ENCODE results near the gene RARB. TPM values are rescaled to one million over a fixed set of nuclear protein-coding genes. Genes with fewer than 3 reads are reported as not detected.

RARB gene
- total and polyA plus RNA-seq, 2 of the 13 experiments (the other 11 are each of a cell fraction or from before 2014, with no cell fraction given) = 0.16 TPM; not detected in 1

DNA sequence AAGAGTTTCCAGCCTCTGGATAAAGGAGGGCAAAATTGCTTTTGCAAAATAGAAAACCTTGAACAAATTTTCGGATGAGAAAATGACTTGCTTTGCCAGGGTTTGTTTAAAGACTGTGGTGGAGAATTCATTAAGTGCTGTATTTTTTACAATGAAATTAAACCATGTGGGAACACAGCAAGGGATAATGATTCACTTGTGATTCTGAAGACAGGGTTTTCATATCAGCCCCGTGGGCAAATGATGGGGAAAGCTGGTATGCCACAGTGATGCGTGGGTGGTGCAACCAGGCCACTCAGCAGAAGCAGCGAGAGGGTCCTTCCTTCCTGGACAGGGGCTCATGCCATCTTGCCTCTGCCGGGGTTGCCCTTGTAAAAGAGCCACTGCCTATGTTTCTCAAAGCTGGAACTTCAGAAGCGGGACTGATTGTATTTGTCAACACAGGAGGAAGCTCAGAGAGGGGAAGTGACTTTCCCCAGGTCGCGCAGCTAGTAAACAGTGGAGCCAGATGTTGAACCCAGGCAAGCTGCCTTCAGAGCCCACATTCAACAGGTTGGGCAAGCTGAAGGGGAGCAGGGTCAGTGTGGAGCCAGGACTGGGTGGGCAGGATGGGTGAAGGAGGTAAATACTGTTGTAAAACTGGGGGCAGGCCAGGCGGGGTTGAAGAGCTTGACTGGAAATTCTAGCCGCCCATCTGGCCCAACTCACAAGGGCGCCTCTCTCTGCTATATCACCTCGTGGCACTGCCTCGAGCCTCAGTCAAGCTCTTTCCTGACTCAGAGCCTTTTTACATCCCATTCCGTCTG is 157.5 kb downstream of the RARB start:
- Histone ChIP-seq H3K27ac (ENCODE audit: extremely low read length, insufficient read depth, low read length) (no peak overlapping the region), H3K4me2 (ENCODE audit: low read depth, low read length) (no peak overlapping the region), H2AFZ (ENCODE audit: low read length) (no peak overlapping the region), H3K9ac (ENCODE audit: insufficient read depth, low read depth, low read length) (no peak overlapping the region), H3K79me2 (ENCODE audit: insufficient read depth, low read length) (no peaks in the 10 kb centered on the region), H3K4me1 (ENCODE audit: insufficient read depth, low read length) (peaks cover 25% of the 10 kb centered on the region), H3K9me3 (ENCODE audit: low read length) (no peaks in the 10 kb centered on the region), H4K20me1 (ENCODE audit: insufficient read depth, low read length) (no peaks in the 10 kb centered on the region), H3K27me3 (ENCODE audit: control insufficient read depth in 1 of 2, insufficient read depth in 2 of 2, low read length in 2 of 2) (no peaks in the 10 kb centered on the region), H3K36me3 (replicated peaks in 1 of 2; ENCODE audit: control insufficient read depth in 1 of 2, insufficient read depth in 2 of 2, low read length in 2 of 2) (no peaks in the 10 kb centered on the region), H3K4me3 (replicated peaks in 1 of 3; ENCODE audit: insufficient read depth in 1 of 3, low read depth in 2 of 3, low read length in 3 of 3) (no peak overlapping the region)
- TF ChIP-seq, protein P1, sequence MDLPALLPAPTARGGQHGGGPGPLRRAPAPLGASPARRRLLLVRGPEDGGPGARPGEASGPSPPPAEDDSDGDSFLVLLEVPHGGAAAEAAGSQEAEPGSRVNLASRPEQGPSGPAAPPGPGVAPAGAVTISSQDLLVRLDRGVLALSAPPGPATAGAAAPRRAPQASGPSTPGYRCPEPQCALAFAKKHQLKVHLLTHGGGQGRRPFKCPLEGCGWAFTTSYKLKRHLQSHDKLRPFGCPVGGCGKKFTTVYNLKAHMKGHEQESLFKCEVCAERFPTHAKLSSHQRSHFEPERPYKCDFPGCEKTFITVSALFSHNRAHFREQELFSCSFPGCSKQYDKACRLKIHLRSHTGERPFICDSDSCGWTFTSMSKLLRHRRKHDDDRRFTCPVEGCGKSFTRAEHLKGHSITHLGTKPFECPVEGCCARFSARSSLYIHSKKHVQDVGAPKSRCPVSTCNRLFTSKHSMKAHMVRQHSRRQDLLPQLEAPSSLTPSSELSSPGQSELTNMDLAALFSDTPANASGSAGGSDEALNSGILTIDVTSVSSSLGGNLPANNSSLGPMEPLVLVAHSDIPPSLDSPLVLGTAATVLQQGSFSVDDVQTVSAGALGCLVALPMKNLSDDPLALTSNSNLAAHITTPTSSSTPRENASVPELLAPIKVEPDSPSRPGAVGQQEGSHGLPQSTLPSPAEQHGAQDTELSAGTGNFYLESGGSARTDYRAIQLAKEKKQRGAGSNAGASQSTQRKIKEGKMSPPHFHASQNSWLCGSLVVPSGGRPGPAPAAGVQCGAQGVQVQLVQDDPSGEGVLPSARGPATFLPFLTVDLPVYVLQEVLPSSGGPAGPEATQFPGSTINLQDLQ (CRISPR knock-in tag; IDR thresholded peaks at IDR 0.05) = no peak
- TF ChIP-seq ZFYVE20 (CRISPR knock-in tag; IDR thresholded peaks at IDR 0.05; ENCODE audit: borderline replicate concordance, low read depth) (no peak), ZNF768 (CRISPR knock-in tag; IDR thresholded peaks at IDR 0.05) (peak; percentile 19; the same call in 1 of the 2 replicates), BORCS8-MEF2B (CRISPR knock-in tag; IDR thresholded peaks at IDR 0.05) (no peak)
- POLR2A ChIA-PET = no interaction called here
- BruUV-seq (replicated peaks) = no TSS peak
- 71% methylated on average over 13 of the region's 14 CpGs for WGBS (ENCODE audit: low lambda C conversion rate)
- intact Hi-C loops (cut with micrococcal nuclease; ENCODE audit: unreplicated experiment) (no loop called here), in situ Hi-C loops (cut with HindIII; ENCODE audit: extremely low pct_ligation_motif_present, low pct_unique_long_range_greater_than_20kb) (loop anchor here (10.0 kb wide), 1 partner anchor 161 kb away; the partner anchor contains the start of gene RARB)
- no peak for ATAC-seq
- CTCF ChIA-PET (ENCODE audit: low intra/inter-chr PET ratio, low total read pairs) = no interaction called here
- DNase-seq (ENCODE audit: low spot score) = no peak
- no peak for FAIRE-seq

DNA sequence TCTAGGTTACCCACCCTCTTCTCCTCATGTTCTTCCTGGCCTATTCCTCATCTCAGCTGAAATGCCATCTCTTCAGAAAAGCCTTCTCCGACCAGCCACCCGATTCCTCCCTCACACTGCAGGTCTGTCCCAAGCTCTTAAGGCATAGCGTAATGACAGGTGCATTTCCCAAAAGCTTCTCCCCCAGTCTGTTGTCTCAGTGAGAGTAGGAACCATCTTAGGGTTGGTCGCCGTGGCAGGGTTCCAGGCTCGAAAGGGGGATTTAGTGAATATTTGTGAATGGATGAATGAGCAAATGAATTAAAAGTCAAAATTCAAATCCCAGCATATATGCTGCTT is 158.1 kb downstream of the RARB start:
- DNase-seq (ENCODE audit: low spot score) = no peak
- Histone ChIP-seq H3K79me2 (ENCODE audit: insufficient read depth, low read length) (no peaks in the 10 kb centered on the region), H3K4me1 (ENCODE audit: insufficient read depth, low read length) (peaks cover 25% of the 10 kb centered on the region), H3K9me3 (ENCODE audit: low read length) (no peaks in the 10 kb centered on the region), H3K27ac (ENCODE audit: extremely low read length, insufficient read depth, low read length) (no peak overlapping the region), H3K4me3 (replicated peaks in 1 of 3; ENCODE audit: insufficient read depth in 1 of 3, low read depth in 2 of 3, low read length in 3 of 3) (no peak overlapping the region), H2AFZ (ENCODE audit: low read length) (no peak overlapping the region), H3K4me2 (ENCODE audit: low read depth, low read length) (no peak overlapping the region), H3K36me3 (replicated peaks in 1 of 2; ENCODE audit: control insufficient read depth in 1 of 2, insufficient read depth in 2 of 2, low read length in 2 of 2) (no peaks in the 10 kb centered on the region), H4K20me1 (ENCODE audit: insufficient read depth, low read length) (no peaks in the 10 kb centered on the region), H3K27me3 (ENCODE audit: control insufficient read depth in 1 of 2, insufficient read depth in 2 of 2, low read length in 2 of 2) (no peaks in the 10 kb centered on the region), H3K9ac (ENCODE audit: insufficient read depth, low read depth, low read length) (no peak overlapping the region)
- CTCF ChIA-PET (ENCODE audit: low intra/inter-chr PET ratio, low total read pairs) = no interaction called here
- ATAC-seq = no peak
- in situ Hi-C loops (cut with HindIII; ENCODE audit: extremely low pct_ligation_motif_present, low pct_unique_long_range_greater_than_20kb) = loop anchor here (10.0 kb wide), 1 partner anchor 161 kb away; the partner anchor contains the start of gene RARB
- intact Hi-C loops (cut with micrococcal nuclease; ENCODE audit: unreplicated experiment) = no loop called here
- no peak for FAIRE-seq
- POLR2A ChIA-PET = no interaction called here
- TF ChIP-seq HDAC2 (CRISPR knock-in tag; IDR thresholded peaks at IDR 0.05) = no peak
- no peak for TF ChIP-seq ATRX (CRISPR knock-in tag; IDR thresholded peaks at IDR 0.05; ENCODE audit: borderline replicate concordance)
- TF ChIP-seq REXO4 (CRISPR knock-in tag; IDR thresholded peaks at IDR 0.05; ENCODE audit: borderline replicate concordance) = no peak
- WGBS (ENCODE audit: low lambda C conversion rate) = 94% methylated on average over 6 of the region's 6 CpGs
- BruUV-seq (replicated peaks) = no TSS peak

Measured in HepG2 (cell line).